Lower leg skin (tissue), 3 donors: ENCODE measurements around the gene GNG12.

Experiments
- CTCF ChIP-seq, 3 donors: fragments of 450-650 bp; IDR thresholded peaks; one replicate each; pipeline ENCODE4 v1.5.1; 2016; ENCODE audit warnings: antibody characterized with exemption in 3 of 3, mild to moderate bottlenecking in 3 of 3, moderate library complexity in 2 of 3
- POLR2A ChIP-seq, 2 donors: fragments of 450-650 bp; IDR thresholded peaks; one replicate each; pipeline ENCODE4 v1.6.1; 2016 to 2017; ENCODE audit warnings: antibody characterized with exemption in 2 of 2, mild to moderate bottlenecking in 1 of 2, moderate library complexity in 1 of 2

- no peak for TF ChIP-seq CTCF (IDR thresholded peaks at IDR 0.05)
- no peak for TF ChIP-seq POLR2A (IDR thresholded peaks at IDR 0.05)
Measured at GRCh38 chr1:67761730-67762129, 71.5 kb downstream of the GNG12 start.
